Liver (tissue), 9 donors: ENCODE results near the gene GFRA3. TPM values are rescaled to one million over a fixed set of nuclear protein-coding genes. Genes with fewer than 3 reads are reported as not detected.

Experiments used
- DNase-seq: peaks from one replicate; pipeline ENCODE4 v3.0.0-alpha.2; 2017; ENCODE audit warnings: low spot score
- H3K27ac ChIP-seq, 2 donors: one replicate each; pipeline ENCODE4 v1.7.0; 2013; ENCODE audit warnings: inconsistent platforms in 2 of 2, low read length in 2 of 2, control low read depth in 1 of 2, low read depth in 1 of 2, mild to moderate bottlenecking in 1 of 2
- H3K27me3 ChIP-seq, 4 donors: one replicate each; pipeline versions ENCODE4 v1.6.1 to v1.7.0; 2013; ENCODE audit warnings: low read length in 3 of 4, inconsistent platforms in 1 of 4, mild to moderate bottlenecking in 1 of 4, moderate library complexity in 1 of 4; ENCODE audit not compliant: control insufficient read depth in 4 of 4, insufficient read depth in 4 of 4
- H3K36me3 ChIP-seq, 4 donors: one replicate each; pipeline versions ENCODE4 v1.6.1 to v1.7.0; 2013; ENCODE audit warnings: low read length in 3 of 4, mild to moderate bottlenecking in 3 of 4, low read depth in 1 of 4, moderate library complexity in 1 of 4; ENCODE audit not compliant: control insufficient read depth in 4 of 4, insufficient read depth in 3 of 4
- H3K4me1 ChIP-seq, 4 donors: one replicate each; pipeline versions ENCODE4 v1.6.1 to v1.7.0; 2013; ENCODE audit warnings: low read length in 3 of 4, mild to moderate bottlenecking in 3 of 4, moderate library complexity in 1 of 4; ENCODE audit not compliant: control insufficient read depth in 4 of 4, insufficient read depth in 4 of 4
- H3K4me3 ChIP-seq, 3 donors: one replicate each; pipeline versions ENCODE4 v1.6.1 to v1.7.0; 2013; ENCODE audit warnings: low read length in 3 of 3, control low read depth in 1 of 3, low read depth in 1 of 3, mild to moderate bottlenecking in 1 of 3
- H3K9ac ChIP-seq, 2 donors: one replicate each; pipeline ENCODE4 v1.7.0; 2013; ENCODE audit warnings: low read length in 2 of 2, mild to moderate bottlenecking in 2 of 2, moderate library complexity in 2 of 2, control low read depth in 1 of 2, low read depth in 1 of 2
- H3K9me3 ChIP-seq, 4 donors: one replicate each; pipeline versions ENCODE4 v1.6.1 to v1.7.0; 2013; ENCODE audit warnings: low read length in 3 of 4; ENCODE audit not compliant: control insufficient read depth in 4 of 4
- EGR1 ChIP-seq, 2 donors: IDR thresholded peaks; 2 replicates each; pipeline ENCODE4 v1.6.1; 2016 to 2018; ENCODE audit warnings: antibody characterized with exemption in 2 of 2, low read depth in 2 of 2
- FOXA1 ChIP-seq: IDR thresholded peaks from 2 replicates; pipeline ENCODE4 v1.6.1; 2016; ENCODE audit warnings: antibody characterized with exemption
- GABPA ChIP-seq, 2 donors: IDR thresholded peaks in 1 of 2; conservative IDR thresholded peaks in 1 of 2; 2 replicates each; pipeline ENCODE4 v1.6.1; 2016; ENCODE audit warnings: antibody characterized with exemption in 2 of 2, mild to moderate bottlenecking in 1 of 2, moderate library complexity in 1 of 2
- HNF4G ChIP-seq: IDR thresholded peaks from 2 replicates; pipeline ENCODE4 v1.6.1; 2016; ENCODE audit warnings: antibody characterized with exemption
- JUND ChIP-seq, 2 donors: IDR thresholded peaks; 2 replicates each; pipeline ENCODE4 v1.6.1; 2016; ENCODE audit warnings: antibody characterized with exemption in 2 of 2
- NR2F2 ChIP-seq: IDR thresholded peaks from 2 replicates; pipeline ENCODE4 v1.6.1; 2016; ENCODE audit warnings: antibody characterized with exemption
- RAD21 ChIP-seq, 2 donors: IDR thresholded peaks; 2 replicates each; pipeline ENCODE4 v1.6.1; 2016; ENCODE audit warnings: antibody characterized with exemption in 2 of 2, mild to moderate bottlenecking in 2 of 2
- SP1 ChIP-seq: IDR thresholded peaks from 2 replicates; pipeline ENCODE4 v1.6.1; 2018; ENCODE audit warnings: antibody characterized with exemption, mild to moderate bottlenecking
- WGBS: extraction: QIAGEN DNeasy Blood & Tissue Kit; methylation state at CpG from one replicate; pipeline ENCODE4 v1.1.7; 2013; 5-methylcytosine and 5-hydroxymethylcytosine counted together
- polyA plus RNA-seq, 2 donors: library from polyadenylated mRNA; stranded (reverse) in 1 of 2; unstranded in 1 of 2; fragments of 200-250 nt in 1 of 2; fragments of >200 nt in 1 of 2; fragmentation: Nextera tagmentation in 1 of 2; extraction: Ambion mirVana in 1 of 2; gene quantifications; one replicate each; pipeline versions ENCODE4 v1.2.1 to v1.2.3, GENCODE V29; 2013 to 2015
- total RNA-seq, 2 donors: library from RNA; depleted of rRNA; stranded (reverse); fragments of >200 nt; gene quantifications; one replicate each; pipeline ENCODE4 v1.2.3, GENCODE V29; 2014
- TF ChIP-seq, protein P1 (sequence below): IDR thresholded peaks from 2 replicates; pipeline ENCODE4 v1.6.1; 2016; ENCODE audit warnings: antibody characterized with exemption
- TF ChIP-seq, protein P2 (sequence below): IDR thresholded peaks from 2 replicates; pipeline ENCODE4 v1.6.1; 2016; ENCODE audit warnings: antibody characterized with exemption
- TF ChIP-seq, protein P3 (sequence below): IDR thresholded peaks from 2 replicates; pipeline ENCODE4 v1.6.1; 2016; ENCODE audit warnings: antibody characterized with exemption
- donor health status: healthy.
- donor health status: healthy.
- donor health status: healthy.
- donor health status: healthy.
- donor health status: healthy.

GFRA3 gene
- total and polyA plus RNA-seq, 4 donors, result 0.18 to 1.9 (median 0.36) TPM

GRCh38 chr5:138210985-138211384, 63.4 kb downstream of the GFRA3 start:
- no peak for TF ChIP-seq EGR1 (IDR thresholded peaks at IDR 0.05; ENCODE audit: low read depth in 2 of 2)
- TF ChIP-seq, protein P1, sequence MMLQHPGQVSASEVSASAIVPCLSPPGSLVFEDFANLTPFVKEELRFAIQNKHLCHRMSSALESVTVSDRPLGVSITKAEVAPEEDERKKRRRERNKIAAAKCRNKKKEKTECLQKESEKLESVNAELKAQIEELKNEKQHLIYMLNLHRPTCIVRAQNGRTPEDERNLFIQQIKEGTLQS, result no peak
- no peak for TF ChIP-seq FOXA1
- no peak for TF ChIP-seq HNF4G
- TF ChIP-seq GABPA (IDR thresholded peaks at IDR 0.05 in 1 of 2, conservative IDR thresholded peaks at IDR 0.05 in 1 of 2), result no peak
- no peak for TF ChIP-seq NR2F2
- TF ChIP-seq, protein P2, sequence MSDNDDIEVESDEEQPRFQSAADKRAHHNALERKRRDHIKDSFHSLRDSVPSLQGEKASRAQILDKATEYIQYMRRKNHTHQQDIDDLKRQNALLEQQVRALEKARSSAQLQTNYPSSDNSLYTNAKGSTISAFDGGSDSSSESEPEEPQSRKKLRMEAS, result no peak
- TF ChIP-seq JUND (IDR thresholded peaks at IDR 0.05), result no peak
- TF ChIP-seq, protein P3, sequence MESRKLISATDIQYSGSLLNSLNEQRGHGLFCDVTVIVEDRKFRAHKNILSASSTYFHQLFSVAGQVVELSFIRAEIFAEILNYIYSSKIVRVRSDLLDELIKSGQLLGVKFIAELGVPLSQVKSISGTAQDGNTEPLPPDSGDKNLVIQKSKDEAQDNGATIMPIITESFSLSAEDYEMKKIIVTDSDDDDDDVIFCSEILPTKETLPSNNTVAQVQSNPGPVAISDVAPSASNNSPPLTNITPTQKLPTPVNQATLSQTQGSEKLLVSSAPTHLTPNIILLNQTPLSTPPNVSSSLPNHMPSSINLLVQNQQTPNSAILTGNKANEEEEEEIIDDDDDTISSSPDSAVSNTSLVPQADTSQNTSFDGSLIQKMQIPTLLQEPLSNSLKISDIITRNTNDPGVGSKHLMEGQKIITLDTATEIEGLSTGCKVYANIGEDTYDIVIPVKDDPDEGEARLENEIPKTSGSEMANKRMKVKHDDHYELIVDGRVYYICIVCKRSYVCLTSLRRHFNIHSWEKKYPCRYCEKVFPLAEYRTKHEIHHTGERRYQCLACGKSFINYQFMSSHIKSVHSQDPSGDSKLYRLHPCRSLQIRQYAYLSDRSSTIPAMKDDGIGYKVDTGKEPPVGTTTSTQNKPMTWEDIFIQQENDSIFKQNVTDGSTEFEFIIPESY, result no peak
- no peak for TF ChIP-seq SP1
- TF ChIP-seq RAD21 (IDR thresholded peaks at IDR 0.05), result no peak
- Histone ChIP-seq H3K27ac (no peak overlapping the region), H3K4me3 (no peak overlapping the region), H3K9ac (no peak overlapping the region), H3K36me3 (peaks cover 0 to 6% (median 1%) of the 10 kb centered on the region in 4 donors), H3K4me1 (peaks cover 7 to 16% (median 13%) of the 10 kb centered on the region in 4 donors), H3K27me3 (no peaks in the 10 kb centered on the region), H3K9me3 (no peaks in the 10 kb centered on the region)
- DNase-seq, result no peak
- 94% methylated on average over 3 of the region's 3 CpGs for whole genome bisulfite sequencing

Other genes with a start within 250 kb of the GFRA3 start
- gene FAM13B, start 241.5 kb downstream of the GFRA3 start, total RNA-seq, result 10 to 100 TPM; 15.6 to 19.0 TPM
- gene FAM13B, start 241.5 kb downstream of the GFRA3 start, polyA plus RNA-seq, result 1 to 10 TPM; 4.3 to 5.9 TPM
- gene WNT8A, start 190.6 kb downstream of the GFRA3 start, total RNA-seq, result not detected
- gene WNT8A, start 190.6 kb downstream of the GFRA3 start, polyA plus RNA-seq, result not detected
- under 1 TPM; 0.09 to 0.50 TPM for gene NME5, start 135.2 kb downstream of the GFRA3 start, total RNA-seq
- 1 to 10 TPM in 1 of 2 donors, under 1 TPM in 1; 0.30 to 1.3 TPM for gene NME5, start 135.2 kb downstream of the GFRA3 start, polyA plus RNA-seq
- gene BRD8, start 96.0 kb downstream of the GFRA3 start, total RNA-seq, result 10 to 100 TPM; 30.7 to 34.5 TPM
- gene BRD8, start 96.0 kb downstream of the GFRA3 start, polyA plus RNA-seq, result 10 to 100 TPM; 14.8 to 28.5 TPM
- 10 to 100 TPM in 1 of 2 donors, under 1 TPM in 1; 0.42 to 32.3 TPM for gene KIF20A, start 95.5 kb downstream of the GFRA3 start, total RNA-seq
- 1 to 10 TPM in 1 of 2 donors, under 1 TPM in 1; 0.33 to 2.5 TPM for gene KIF20A, start 95.5 kb downstream of the GFRA3 start, polyA plus RNA-seq
- 10 to 100 TPM; 15.7 to 23.8 TPM for gene CDC23, start 61.3 kb downstream of the GFRA3 start, total RNA-seq
- gene CDC23, start 61.3 kb downstream of the GFRA3 start, polyA plus RNA-seq, result 10 to 100 TPM; 10.5 to 12.6 TPM
- 1 to 10 TPM in 1 of 2 donors, not detected in 1; 6.9 TPM for gene CDC25C, start 57.2 kb upstream of the GFRA3 start, total RNA-seq
- gene CDC25C, start 57.2 kb upstream of the GFRA3 start, polyA plus RNA-seq, result under 1 TPM; 0.49 to 0.59 TPM
- gene FAM53C, start 63.6 kb upstream of the GFRA3 start, total RNA-seq, result 10 to 100 TPM; 11.1 to 16.9 TPM
- gene FAM53C, start 63.6 kb upstream of the GFRA3 start, polyA plus RNA-seq, result 1 to 10 TPM; 4.2 to 6.6 TPM
- gene KDM3B, start 78.1 kb upstream of the GFRA3 start, total RNA-seq, result 10 to 100 TPM; 29.2 to 39.6 TPM
- 1 to 10 TPM; 6.8 to 8.4 TPM for gene KDM3B, start 78.1 kb upstream of the GFRA3 start, polyA plus RNA-seq
- under 1 TPM; 0.08 to 0.28 TPM for gene REEP2, start 164.4 kb upstream of the GFRA3 start, total RNA-seq
- under 1 TPM in 1 of 2 donors, not detected in 1; 0.12 TPM for gene REEP2, start 164.4 kb upstream of the GFRA3 start, polyA plus RNA-seq
- 1 to 10 TPM; 1.4 to 6.1 TPM for gene EGR1, start 190.9 kb upstream of the GFRA3 start, total RNA-seq
- 10 to 100 TPM; 20.1 to 88.7 TPM for gene EGR1, start 190.9 kb upstream of the GFRA3 start, polyA plus RNA-seq